ENCODE results near the gene PRDX2.

DNA sequence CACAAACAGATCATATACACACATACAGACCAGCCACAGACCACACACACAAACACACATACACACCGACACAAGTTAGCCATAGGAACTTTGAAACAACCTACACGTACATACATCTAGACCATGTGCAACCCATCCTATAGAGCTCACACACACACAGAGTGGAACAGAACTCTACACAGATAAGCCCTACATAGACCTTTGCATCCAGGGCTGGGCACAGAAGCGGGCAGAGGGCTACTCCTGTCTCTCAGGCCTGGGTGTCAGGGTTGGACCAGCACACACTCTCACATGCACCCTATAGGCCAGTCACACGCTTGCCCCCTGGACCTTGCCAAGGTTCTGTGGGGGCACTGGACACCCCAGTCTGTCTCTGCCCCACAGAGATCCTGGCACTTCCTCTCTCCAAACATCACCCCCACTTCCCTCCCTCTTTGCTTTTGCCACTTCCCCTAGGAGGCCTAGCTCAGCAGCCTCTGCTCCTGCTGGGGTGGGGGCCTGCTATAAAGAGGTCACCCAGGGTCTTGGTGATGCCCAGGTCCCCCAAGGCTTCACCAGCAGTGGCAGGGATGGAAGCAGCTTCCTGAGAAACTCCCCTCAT lies 16.1 kb downstream of the PRDX2 start:
- TF ChIP-seq POLR2A (IDR thresholded peaks at IDR 0.05; ENCODE audit: low read depth, low read length) (no peak), POLR2AphosphoS5 (IDR thresholded peaks at IDR 0.05; ENCODE audit: insufficient read depth, low read depth, low read length) (no peak), MYC (IDR thresholded peaks at IDR 0.05; ENCODE audit: low read depth, low read length) (no peak), EZH2 (IDR thresholded peaks at IDR 0.05; ENCODE audit: borderline replicate concordance, low read depth, low read length, severe bottlenecking) (no peak)
- TF ChIP-seq, protein P1, sequence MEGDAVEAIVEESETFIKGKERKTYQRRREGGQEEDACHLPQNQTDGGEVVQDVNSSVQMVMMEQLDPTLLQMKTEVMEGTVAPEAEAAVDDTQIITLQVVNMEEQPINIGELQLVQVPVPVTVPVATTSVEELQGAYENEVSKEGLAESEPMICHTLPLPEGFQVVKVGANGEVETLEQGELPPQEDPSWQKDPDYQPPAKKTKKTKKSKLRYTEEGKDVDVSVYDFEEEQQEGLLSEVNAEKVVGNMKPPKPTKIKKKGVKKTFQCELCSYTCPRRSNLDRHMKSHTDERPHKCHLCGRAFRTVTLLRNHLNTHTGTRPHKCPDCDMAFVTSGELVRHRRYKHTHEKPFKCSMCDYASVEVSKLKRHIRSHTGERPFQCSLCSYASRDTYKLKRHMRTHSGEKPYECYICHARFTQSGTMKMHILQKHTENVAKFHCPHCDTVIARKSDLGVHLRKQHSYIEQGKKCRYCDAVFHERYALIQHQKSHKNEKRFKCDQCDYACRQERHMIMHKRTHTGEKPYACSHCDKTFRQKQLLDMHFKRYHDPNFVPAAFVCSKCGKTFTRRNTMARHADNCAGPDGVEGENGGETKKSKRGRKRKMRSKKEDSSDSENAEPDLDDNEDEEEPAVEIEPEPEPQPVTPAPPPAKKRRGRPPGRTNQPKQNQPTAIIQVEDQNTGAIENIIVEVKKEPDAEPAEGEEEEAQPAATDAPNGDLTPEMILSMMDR (IDR thresholded peaks at IDR 0.05; ENCODE audit: extremely low read depth in 1 of 2, insufficient read depth in 1 of 2, low read depth in 1 of 2, low read length in 2 of 2), result no peak

All from endothelial cell of umbilical vein (primary cell).